K562 (cell line): ENCODE results near the gene DCTN2. TPM values are rescaled to one million over a fixed set of nuclear protein-coding genes. Genes with fewer than 3 reads are reported as not detected.

Experiments used
- CBFA2T3 ChIP-seq: fragments of 450-650 bp; IDR thresholded peaks from 2 replicates; pipeline ENCODE4 v1.6.1; 2017
- DPF2 ChIP-seq: fragments of 450-650 bp; IDR thresholded peaks from 2 replicates; pipeline ENCODE4 v1.6.1; 2016
- EP400 ChIP-seq: fragments of 450-650 bp; IDR thresholded peaks from 2 replicates; pipeline ENCODE4 v1.6.1; 2017; ENCODE audit warnings: antibody characterized with exemption, mild to moderate bottlenecking, moderate library complexity
- ERF ChIP-seq: fragments of 450-650 bp; formaldehyde crosslinking; IDR thresholded peaks from 2 replicates; pipeline ENCODE4 v1.4.0; 2020; ENCODE audit warnings: mild to moderate bottlenecking, mixed read lengths
- FOSL1 ChIP-seq: fragments of 200-800 bp; sonication (Bioruptor generic); conservative IDR thresholded peaks from 2 replicates; pipeline ENCODE4 v1.6.1; 2016; ENCODE audit warnings: missing genetic modification characterization, missing compliant biosample characterization
- FOXM1 ChIP-seq, 2 experiments: fragments of 450-650 bp in 1 of 2; sonication (generic) in 1 of 2; formaldehyde crosslinking in 1 of 2; IDR thresholded peaks; 2 replicates each; pipeline versions ENCODE4 v1.6.1 to v1.9.0; 2017 to 2022; ENCODE audit warnings: low read depth in 2 of 2, mild to moderate bottlenecking in 2 of 2, missing genetic modification reagents in 1 of 2, moderate library complexity in 1 of 2
- HDAC1 ChIP-seq, 2 experiments: fragments of 450-650 bp; IDR thresholded peaks; 2 replicates each; pipeline ENCODE4 v1.6.1; 2016 to 2017; ENCODE audit warnings: inconsistent platforms in 1 of 2, mild to moderate bottlenecking in 1 of 2, moderate library complexity in 1 of 2
- HMG20B ChIP-seq: fragments of 250-450 bp; sonication (Bioruptor Pico); IDR thresholded peaks from 2 replicates; pipeline ENCODE4 v1.5.0; 2021; ENCODE audit warnings: mild to moderate bottlenecking
- KAT7 ChIP-seq: sonication (generic); formaldehyde crosslinking; IDR thresholded peaks from 2 replicates; pipeline ENCODE4 v1.8.0; 2022; ENCODE audit warnings: missing genetic modification reagents, mild to moderate bottlenecking, borderline replicate concordance
- NCOA2 ChIP-seq, 2 experiments: fragments of 450-650 bp; IDR thresholded peaks; 2 replicates each; pipeline ENCODE4 v1.6.1; 2018; ENCODE audit warnings: mild to moderate bottlenecking in 2 of 2, moderate library complexity in 1 of 2; ENCODE audit not compliant: partially characterized antibody in 2 of 2
- NELFE ChIP-seq: IDR thresholded peaks from 2 replicates; pipeline ENCODE4 v1.6.1; 2011; ENCODE audit warnings: mild to moderate bottlenecking; ENCODE audit not compliant: insufficient read depth, insufficient read length
- PTRF ChIP-seq: fragments of 450-650 bp; IDR thresholded peaks from 2 replicates; pipeline ENCODE4 v1.6.1; 2016; ENCODE audit warnings: mild to moderate bottlenecking, missing genetic modification characterization, missing compliant biosample characterization
- SMARCA5 ChIP-seq: fragments of 450-650 bp; IDR thresholded peaks from 2 replicates; pipeline ENCODE4 v1.6.1; 2016
- XRCC5 ChIP-seq: fragments of 200-400 bp; formaldehyde crosslinking; IDR thresholded peaks from 2 replicates; pipeline ENCODE4 v1.6.1; 2017; ENCODE audit warnings: low read depth, mild to moderate bottlenecking, low read length
- ZNF583 ChIP-seq: fragments of 250-450 bp; sonication (Bioruptor Pico); IDR thresholded peaks from 2 replicates; pipeline ENCODE4 v1.4.0; 2020
- polyA plus RNA-seq, 8 experiments: library from polyadenylated mRNA; depleted of rRNA in 4 of 8; stranded (reverse) in 5 of 8; unstranded in 3 of 8; fragments of >200 nt; fragmentation: Nextera tagmentation in 2 of 8; fragmentation: Illumina TruSeq in 1 of 8; extraction: Ambion mirVana in 2 of 8; extraction: Trizol in 1 of 8; gene quantifications; 2 replicates each; pipeline versions ENCODE4 v1.2.1 to v1.2.3, GENCODE V29; 2011 to 2014; ENCODE audit warnings: inconsistent platforms in 1 of 8, missing spikeins in 1 of 8
- total RNA-seq, 7 experiments: library from RNA; depleted of rRNA in 6 of 7; stranded (reverse); fragments of >200 nt in 6 of 7; fragmentation: Illumina TruSeq in 2 of 7; extraction: Trizol in 2 of 7; gene quantifications; 2 replicates each; pipeline versions ENCODE4 v1.2.1 to v1.2.3, GENCODE V29; 2011 to 2021; ENCODE audit warnings: low replicate concordance in 1 of 7
- TF ChIP-seq, protein P1 (sequence below): fragments of 450-650 bp; IDR thresholded peaks from 2 replicates; pipeline ENCODE4 v1.6.1; 2016
- TF ChIP-seq, protein P2 (sequence below): fragments of 450-650 bp; IDR thresholded peaks from 2 replicates; pipeline ENCODE4 v1.7.1; 2018; ENCODE audit warnings: mild to moderate bottlenecking, low read depth; ENCODE audit not compliant: partially characterized antibody
- TF ChIP-seq, protein P3 (sequence below): fragments of 250-450 bp; sonication (Bioruptor Pico); IDR thresholded peaks from 2 replicates; pipeline ENCODE4 v1.9.0; 2021; ENCODE audit warnings: mild to moderate bottlenecking
- TF ChIP-seq, protein P4 (sequence below): IDR thresholded peaks from 3 replicates; pipeline ENCODE4 v1.6.1; 2011; ENCODE audit warnings: borderline replicate concordance, mild to moderate bottlenecking; ENCODE audit not compliant: insufficient read length, insufficient read depth
- TF ChIP-seq, protein P5 (sequence below): fragments of 450-650 bp; formaldehyde crosslinking; IDR thresholded peaks from 2 replicates; pipeline ENCODE4 v1.4.0; 2020; ENCODE audit warnings: mild to moderate bottlenecking, moderate library complexity
- TF ChIP-seq, protein P6 (sequence below): sonication (generic); formaldehyde crosslinking; IDR thresholded peaks from 2 replicates; pipeline ENCODE4 v1.8.0; 2022; ENCODE audit warnings: mild to moderate bottlenecking, missing genetic modification reagents
- TF ChIP-seq, protein P7 (sequence below): fragments of 450-650 bp; IDR thresholded peaks from 2 replicates; pipeline ENCODE4 v1.6.1; 2016; ENCODE audit warnings: low read depth, mild to moderate bottlenecking, moderate library complexity

The DCTN2 gene
- total and polyA plus RNA-seq, 9 of the 15 experiments (the other 6 are each of a cell fraction or from before 2014, with no cell fraction given): 43.6 to 270 (median 125) TPM

DNA sequence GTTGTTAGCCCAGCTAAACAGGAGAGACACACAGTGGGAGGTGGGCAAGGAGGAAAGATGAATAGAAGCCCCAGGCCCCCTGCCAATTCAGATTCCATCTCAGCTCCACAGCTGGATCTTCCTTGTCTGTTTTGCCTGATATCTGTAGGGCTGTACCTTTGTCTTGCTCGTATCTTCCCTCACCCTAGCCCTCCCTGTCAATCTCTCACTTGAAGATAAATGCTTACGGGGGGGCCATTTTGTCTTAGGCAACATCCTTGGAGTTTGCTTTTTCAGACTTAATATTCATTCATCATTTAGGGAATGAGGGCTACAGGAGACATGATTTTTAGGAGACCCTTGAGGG, 5.3 kb upstream of the DCTN2 start (continued):
- TF ChIP-seq PTRF (tag): no peak
- TF ChIP-seq NELFE: no peak
- peak; percentile 92 for TF ChIP-seq DPF2
- TF ChIP-seq ZNF583: no peak
- no peak for TF ChIP-seq XRCC5
- no peak for TF ChIP-seq HDAC1 (IDR thresholded peaks at IDR 0.05)
- no peak for TF ChIP-seq NCOA2 (IDR thresholded peaks at IDR 0.05; ENCODE audit: partially characterized antibody in 2 of 2)
- TF ChIP-seq, protein P1, sequence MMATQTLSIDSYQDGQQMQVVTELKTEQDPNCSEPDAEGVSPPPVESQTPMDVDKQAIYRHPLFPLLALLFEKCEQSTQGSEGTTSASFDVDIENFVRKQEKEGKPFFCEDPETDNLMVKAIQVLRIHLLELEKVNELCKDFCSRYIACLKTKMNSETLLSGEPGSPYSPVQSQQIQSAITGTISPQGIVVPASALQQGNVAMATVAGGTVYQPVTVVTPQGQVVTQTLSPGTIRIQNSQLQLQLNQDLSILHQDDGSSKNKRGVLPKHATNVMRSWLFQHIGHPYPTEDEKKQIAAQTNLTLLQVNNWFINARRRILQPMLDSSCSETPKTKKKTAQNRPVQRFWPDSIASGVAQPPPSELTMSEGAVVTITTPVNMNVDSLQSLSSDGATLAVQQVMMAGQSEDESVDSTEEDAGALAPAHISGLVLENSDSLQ: peak; percentile 97
- TF ChIP-seq, protein P2, sequence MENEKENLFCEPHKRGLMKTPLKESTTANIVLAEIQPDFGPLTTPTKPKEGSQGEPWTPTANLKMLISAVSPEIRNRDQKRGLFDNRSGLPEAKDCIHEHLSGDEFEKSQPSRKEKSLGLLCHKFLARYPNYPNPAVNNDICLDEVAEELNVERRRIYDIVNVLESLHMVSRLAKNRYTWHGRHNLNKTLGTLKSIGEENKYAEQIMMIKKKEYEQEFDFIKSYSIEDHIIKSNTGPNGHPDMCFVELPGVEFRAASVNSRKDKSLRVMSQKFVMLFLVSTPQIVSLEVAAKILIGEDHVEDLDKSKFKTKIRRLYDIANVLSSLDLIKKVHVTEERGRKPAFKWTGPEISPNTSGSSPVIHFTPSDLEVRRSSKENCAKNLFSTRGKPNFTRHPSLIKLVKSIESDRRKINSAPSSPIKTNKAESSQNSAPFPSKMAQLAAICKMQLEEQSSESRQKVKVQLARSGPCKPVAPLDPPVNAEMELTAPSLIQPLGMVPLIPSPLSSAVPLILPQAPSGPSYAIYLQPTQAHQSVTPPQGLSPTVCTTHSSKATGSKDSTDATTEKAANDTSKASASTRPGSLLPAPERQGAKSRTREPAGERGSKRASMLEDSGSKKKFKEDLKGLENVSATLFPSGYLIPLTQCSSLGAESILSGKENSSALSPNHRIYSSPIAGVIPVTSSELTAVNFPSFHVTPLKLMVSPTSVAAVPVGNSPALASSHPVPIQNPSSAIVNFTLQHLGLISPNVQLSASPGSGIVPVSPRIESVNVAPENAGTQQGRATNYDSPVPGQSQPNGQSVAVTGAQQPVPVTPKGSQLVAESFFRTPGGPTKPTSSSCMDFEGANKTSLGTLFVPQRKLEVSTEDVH: no peak
- TF ChIP-seq, protein P3, sequence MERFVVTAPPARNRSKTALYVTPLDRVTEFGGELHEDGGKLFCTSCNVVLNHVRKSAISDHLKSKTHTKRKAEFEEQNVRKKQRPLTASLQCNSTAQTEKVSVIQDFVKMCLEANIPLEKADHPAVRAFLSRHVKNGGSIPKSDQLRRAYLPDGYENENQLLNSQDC (CRISPR knock-in tag): no peak
- TF ChIP-seq, protein P4, sequence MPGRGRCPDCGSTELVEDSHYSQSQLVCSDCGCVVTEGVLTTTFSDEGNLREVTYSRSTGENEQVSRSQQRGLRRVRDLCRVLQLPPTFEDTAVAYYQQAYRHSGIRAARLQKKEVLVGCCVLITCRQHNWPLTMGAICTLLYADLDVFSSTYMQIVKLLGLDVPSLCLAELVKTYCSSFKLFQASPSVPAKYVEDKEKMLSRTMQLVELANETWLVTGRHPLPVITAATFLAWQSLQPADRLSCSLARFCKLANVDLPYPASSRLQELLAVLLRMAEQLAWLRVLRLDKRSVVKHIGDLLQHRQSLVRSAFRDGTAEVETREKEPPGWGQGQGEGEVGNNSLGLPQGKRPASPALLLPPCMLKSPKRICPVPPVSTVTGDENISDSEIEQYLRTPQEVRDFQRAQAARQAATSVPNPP: no peak
- peak; percentile 56; the same call in 1 of the 2 replicates for TF ChIP-seq EP400
- peak; percentile 97 for TF ChIP-seq CBFA2T3
- no peak for TF ChIP-seq SMARCA5
- TF ChIP-seq, protein P5, sequence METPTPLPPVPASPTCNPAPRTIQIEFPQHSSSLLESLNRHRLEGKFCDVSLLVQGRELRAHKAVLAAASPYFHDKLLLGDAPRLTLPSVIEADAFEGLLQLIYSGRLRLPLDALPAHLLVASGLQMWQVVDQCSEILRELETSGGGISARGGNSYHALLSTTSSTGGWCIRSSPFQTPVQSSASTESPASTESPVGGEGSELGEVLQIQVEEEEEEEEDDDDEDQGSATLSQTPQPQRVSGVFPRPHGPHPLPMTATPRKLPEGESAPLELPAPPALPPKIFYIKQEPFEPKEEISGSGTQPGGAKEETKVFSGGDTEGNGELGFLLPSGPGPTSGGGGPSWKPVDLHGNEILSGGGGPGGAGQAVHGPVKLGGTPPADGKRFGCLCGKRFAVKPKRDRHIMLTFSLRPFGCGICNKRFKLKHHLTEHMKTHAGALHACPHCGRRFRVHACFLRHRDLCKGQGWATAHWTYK (CRISPR knock-in tag): no peak
- no peak for TF ChIP-seq ERF (CRISPR knock-in tag)
- no peak; the same call in 1 of the 2 replicates for TF ChIP-seq FOSL1 (tag)
- TF ChIP-seq, protein P6, sequence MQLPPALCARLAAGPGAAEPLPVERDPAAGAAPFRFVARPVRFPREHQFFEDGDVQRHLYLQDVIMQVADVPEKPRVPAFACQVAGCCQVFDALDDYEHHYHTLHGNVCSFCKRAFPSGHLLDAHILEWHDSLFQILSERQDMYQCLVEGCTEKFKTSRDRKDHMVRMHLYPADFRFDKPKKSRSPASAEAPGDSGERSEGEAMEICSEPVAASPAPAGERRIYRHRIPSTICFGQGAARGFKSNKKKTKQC: no peak
- no peak for TF ChIP-seq KAT7 (CRISPR knock-in tag)
- TF ChIP-seq HMG20B (CRISPR knock-in tag): no peak
- peak; percentile 89 for TF ChIP-seq FOXM1 (IDR thresholded peaks at IDR 0.05; ENCODE audit: low read depth)
- no peak for TF ChIP-seq FOXM1 (CRISPR knock-in tag; IDR thresholded peaks at IDR 0.05; ENCODE audit: low read depth)
- TF ChIP-seq, protein P7, sequence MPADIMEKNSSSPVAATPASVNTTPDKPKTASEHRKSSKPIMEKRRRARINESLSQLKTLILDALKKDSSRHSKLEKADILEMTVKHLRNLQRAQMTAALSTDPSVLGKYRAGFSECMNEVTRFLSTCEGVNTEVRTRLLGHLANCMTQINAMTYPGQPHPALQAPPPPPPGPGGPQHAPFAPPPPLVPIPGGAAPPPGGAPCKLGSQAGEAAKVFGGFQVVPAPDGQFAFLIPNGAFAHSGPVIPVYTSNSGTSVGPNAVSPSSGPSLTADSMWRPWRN: no peak
